Endodermal cell (in vitro differentiated cells): Measurements from ENCODE around the gene RAMP1. TPM values are rescaled to one million over a fixed set of nuclear protein-coding genes. Genes with fewer than 3 reads are reported as not detected.

Source experiments
- DNase-seq: peaks from one replicate; pipeline ENCODE4 v3.0.0-alpha.2; 2017
- H3K27ac ChIP-seq: 2 replicates; pipeline ENCODE4 v1.5.1; 2013; ENCODE audit warnings: mild to moderate bottlenecking, low read depth, low read length, moderate library complexity
- H3K27me3 ChIP-seq: 2 replicates; pipeline ENCODE4 v1.6.1; 2013; ENCODE audit warnings: mild to moderate bottlenecking, low read length, moderate library complexity; ENCODE audit not compliant: insufficient read depth, control insufficient read depth, poor library complexity, severe bottlenecking
- H3K36me3 ChIP-seq: 2 replicates; pipeline ENCODE4 v1.7.0; 2013; ENCODE audit warnings: mild to moderate bottlenecking, low read length, moderate library complexity; ENCODE audit not compliant: control insufficient read depth, insufficient read depth
- H3K4me1 ChIP-seq: one replicate; pipeline ENCODE4 v1.7.0; 2013; ENCODE audit warnings: low read length; ENCODE audit not compliant: control insufficient read depth, insufficient read depth
- H3K4me3 ChIP-seq: 2 replicates; pipeline ENCODE4 v1.5.1; 2013; ENCODE audit warnings: mild to moderate bottlenecking, low read length, moderate library complexity
- H3K9ac ChIP-seq: 2 replicates; pipeline ENCODE4 v1.6.1; 2013; ENCODE audit warnings: mild to moderate bottlenecking, low read length, moderate library complexity; ENCODE audit not compliant: poor library complexity, severe bottlenecking; ENCODE audit errors: extremely low read depth
- H3K9me3 ChIP-seq: 2 replicates; pipeline ENCODE4 v1.6.1; 2013; ENCODE audit warnings: mild to moderate bottlenecking, low read length, moderate library complexity; ENCODE audit not compliant: control insufficient read depth
- H3K27ac Mint-ChIP-seq: 2 replicates; pipeline ENCODE4 v1.8.0; 2020; ENCODE audit warnings: mixed read lengths
- H3K27me3 Mint-ChIP-seq: 2 replicates; pipeline ENCODE4 v1.8.0; 2021; ENCODE audit warnings: mild to moderate bottlenecking, mixed read lengths; ENCODE audit not compliant: insufficient read depth
- H3K36me3 Mint-ChIP-seq: 2 replicates; pipeline ENCODE4 v1.8.0; 2020; ENCODE audit warnings: low read depth, mixed read lengths
- H3K4me1 Mint-ChIP-seq: 2 replicates; pipeline ENCODE4 v1.8.0; 2020; ENCODE audit warnings: mixed read lengths
- H3K4me3 Mint-ChIP-seq: 2 replicates; pipeline ENCODE4 v1.8.0; 2020; ENCODE audit warnings: mild to moderate bottlenecking, moderate library complexity, mixed read lengths
- H3K9me3 Mint-ChIP-seq: 2 replicates; pipeline ENCODE4 v1.8.0; 2020; ENCODE audit warnings: mild to moderate bottlenecking, mixed read lengths
- WGBS, 2 experiments: methylation state at CpG; one replicate each; pipeline versions ENCODE4 v1.1.5 to v1.1.7; 2013; ENCODE audit warnings: missing lambda C conversion rate in 2 of 2, mixed read lengths in 1 of 2; ENCODE audit not compliant: insufficient coverage in 1 of 2, insufficient read length in 1 of 2; 5-methylcytosine and 5-hydroxymethylcytosine counted together
- total RNA-seq, 2 donors: library from RNA; stranded (reverse); fragmentation: NEBNext Ultra II Directional in 1 of 2; extraction: Animal tissue kit (Norgen Biotek cat#: 25700) in 1 of 2; gene quantifications; 2 replicates in 1 of 2; 3 replicates in 1 of 2; pipeline ENCODE4 v1.2.1, GENCODE V29; 2021
- TF ChIP-seq, protein P1 (sequence below): fragments of 200-600 bp; sonication (generic); conservative IDR thresholded peaks from 2 replicates; pipeline ENCODE4 v1.5.0; 2021; ENCODE audit warnings: antibody characterized with exemption, mild to moderate bottlenecking

The RAMP1 gene
- total RNA-seq, 2 donors from 2014 or later: 0.40 to 1.6 TPM

DNA sequence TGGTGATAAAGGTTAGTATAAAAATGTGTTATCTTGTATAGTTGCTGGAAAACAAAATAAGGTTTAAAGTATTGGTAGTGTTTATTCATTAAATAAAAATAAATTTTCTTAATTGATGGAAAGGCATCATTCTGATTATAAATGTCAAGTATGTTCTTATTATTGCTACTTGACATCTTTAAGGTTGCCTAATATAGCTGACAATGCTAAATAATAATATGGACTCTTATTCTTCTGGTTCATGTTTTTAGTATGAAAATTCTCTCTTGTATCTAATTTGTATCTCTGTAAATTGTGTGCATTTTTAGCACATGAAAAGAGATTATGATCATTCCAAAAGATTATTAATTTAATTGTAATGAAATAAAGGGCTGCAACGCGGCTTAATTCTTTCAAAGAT is 35.9 kb upstream of the RAMP1 start:
- Histone ChIP-seq H3K27ac (no peak overlapping the region), H3K36me3 (no peaks in the 10 kb centered on the region), H3K27me3 (no peaks in the 10 kb centered on the region), H3K9ac (no peak overlapping the region), H3K9me3 (no peaks in the 10 kb centered on the region), H3K4me3 (no peak overlapping the region), H3K4me1 (no peaks in the 10 kb centered on the region)
- DNase-seq: no peak
- Mint-ChIP-seq H3K27me3 (no peaks in the 10 kb centered on the region), H3K27ac (no peak overlapping the region), H3K36me3 (no peaks in the 10 kb centered on the region), H3K4me3 (no peak overlapping the region), H3K9me3 (no peaks in the 10 kb centered on the region), H3K4me1 (no peaks in the 10 kb centered on the region)
- WGBS, 2 experiments: 100% methylated on average over 1 of the region's 2 CpGs; no CpG with 5 or more reads in 1 of the 2 experiments
- TF ChIP-seq, protein P1, sequence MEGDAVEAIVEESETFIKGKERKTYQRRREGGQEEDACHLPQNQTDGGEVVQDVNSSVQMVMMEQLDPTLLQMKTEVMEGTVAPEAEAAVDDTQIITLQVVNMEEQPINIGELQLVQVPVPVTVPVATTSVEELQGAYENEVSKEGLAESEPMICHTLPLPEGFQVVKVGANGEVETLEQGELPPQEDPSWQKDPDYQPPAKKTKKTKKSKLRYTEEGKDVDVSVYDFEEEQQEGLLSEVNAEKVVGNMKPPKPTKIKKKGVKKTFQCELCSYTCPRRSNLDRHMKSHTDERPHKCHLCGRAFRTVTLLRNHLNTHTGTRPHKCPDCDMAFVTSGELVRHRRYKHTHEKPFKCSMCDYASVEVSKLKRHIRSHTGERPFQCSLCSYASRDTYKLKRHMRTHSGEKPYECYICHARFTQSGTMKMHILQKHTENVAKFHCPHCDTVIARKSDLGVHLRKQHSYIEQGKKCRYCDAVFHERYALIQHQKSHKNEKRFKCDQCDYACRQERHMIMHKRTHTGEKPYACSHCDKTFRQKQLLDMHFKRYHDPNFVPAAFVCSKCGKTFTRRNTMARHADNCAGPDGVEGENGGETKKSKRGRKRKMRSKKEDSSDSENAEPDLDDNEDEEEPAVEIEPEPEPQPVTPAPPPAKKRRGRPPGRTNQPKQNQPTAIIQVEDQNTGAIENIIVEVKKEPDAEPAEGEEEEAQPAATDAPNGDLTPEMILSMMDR: no peak

DNA sequence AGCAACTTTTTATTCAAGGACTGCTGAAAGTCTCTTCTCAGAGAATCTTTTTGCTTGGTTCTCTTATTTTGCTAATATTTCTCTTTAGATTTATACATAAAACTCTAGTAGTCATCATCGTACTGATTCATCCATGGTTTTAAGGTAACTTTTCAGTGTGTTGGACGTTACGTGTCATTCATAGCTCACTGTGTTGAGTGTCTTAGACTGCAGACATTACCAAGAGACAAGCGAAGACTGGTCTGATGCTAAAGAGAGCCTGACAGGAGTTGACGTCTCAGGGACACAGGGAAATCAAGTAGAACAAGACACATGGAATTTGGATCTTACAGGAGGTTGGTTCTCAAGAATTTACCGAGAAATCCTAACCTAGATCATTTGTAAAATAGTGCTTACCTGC is 35.3 kb upstream of the RAMP1 start:
- WGBS, 2 experiments: 84 to 89% methylated on average over 6 of the region's 6 CpGs
- TF ChIP-seq, protein P1: no peak

DNA sequence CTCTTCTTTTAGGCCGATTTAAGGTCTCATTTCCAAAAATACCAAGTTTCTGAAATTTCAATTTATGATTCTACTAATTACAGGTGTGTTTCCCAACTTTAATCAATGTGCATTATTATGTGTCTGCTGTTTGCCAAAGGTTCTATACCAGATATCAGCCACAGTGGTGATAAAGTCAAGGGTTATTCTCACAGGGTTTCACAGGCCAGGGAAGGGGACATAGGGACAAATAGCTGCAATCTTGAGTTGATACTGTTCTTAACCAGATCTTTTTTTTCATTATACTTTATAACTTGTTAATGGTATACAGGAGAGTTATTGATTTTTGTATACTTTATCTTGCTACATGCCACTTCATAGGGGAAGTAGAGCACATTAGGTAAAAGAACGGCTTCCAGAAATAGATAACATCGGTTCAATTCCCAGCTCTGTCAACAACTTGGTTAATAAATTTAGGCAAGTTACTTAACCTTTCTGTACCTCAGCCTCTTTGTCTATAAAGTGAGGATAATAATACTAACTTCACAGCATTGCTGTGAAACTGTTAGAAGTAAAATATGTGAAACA is 31.9 kb upstream of the RAMP1 start:
- H3K4me1 Mint-ChIP-seq: no peaks in the 10 kb centered on the region
- no peak overlapping the region for H3K27ac Mint-ChIP-seq
- H3K9me3 ChIP-seq: no peaks in the 10 kb centered on the region
- H3K27ac ChIP-seq: no peak overlapping the region
- no peak for DNase-seq
- 88% methylated on average over 3 of the region's 3 CpGs; no CpG with 5 or more reads in 1 of the 2 experiments for WGBS, 2 experiments
- no peaks in the 10 kb centered on the region for H3K27me3 Mint-ChIP-seq
- no peak overlapping the region for H3K4me3 ChIP-seq
- H3K4me3 Mint-ChIP-seq: no peak overlapping the region
- no peak overlapping the region for H3K9ac ChIP-seq
- H3K36me3 Mint-ChIP-seq: no peaks in the 10 kb centered on the region
- H3K36me3 ChIP-seq: no peaks in the 10 kb centered on the region
- TF ChIP-seq, protein P1: no peak
- H3K27me3 ChIP-seq: no peaks in the 10 kb centered on the region
- no peaks in the 10 kb centered on the region for H3K9me3 Mint-ChIP-seq
- H3K4me1 ChIP-seq: no peaks in the 10 kb centered on the region

More for the DNA sequence above, 35.3 kb upstream of the RAMP1 start:
- no peaks in the 10 kb centered on the region for H3K9me3 ChIP-seq
- no peak overlapping the region for H3K9ac ChIP-seq
- H3K36me3 Mint-ChIP-seq: no peaks in the 10 kb centered on the region
- no peaks in the 10 kb centered on the region for H3K4me1 Mint-ChIP-seq
- H3K4me1 ChIP-seq: no peaks in the 10 kb centered on the region
- no peak overlapping the region for H3K4me3 Mint-ChIP-seq
- no peak for DNase-seq
- no peaks in the 10 kb centered on the region for H3K27me3 ChIP-seq
- H3K27ac ChIP-seq: no peak overlapping the region
- no peaks in the 10 kb centered on the region for H3K27me3 Mint-ChIP-seq
- no peaks in the 10 kb centered on the region for H3K9me3 Mint-ChIP-seq
- no peaks in the 10 kb centered on the region for H3K36me3 ChIP-seq
- H3K27ac Mint-ChIP-seq: no peak overlapping the region
- no peak overlapping the region for H3K4me3 ChIP-seq
